ENCODE results near the gene FN1.

- TF ChIP-seq EP300 (IDR thresholded peaks at IDR 0.05) (no peak), CTCF (IDR thresholded peaks at IDR 0.05) (no peak)
These were observed 33.9 kb downstream of the FN1 start for GRCh38 chr2:215401896-215402379.

All from stomach (tissue), 4 donors.